GM19455 (cell line): ENCODE results near the gene MCM5.
"Not testable (repeated sequence)": the region's sequence is repeated elsewhere in the genome, so short reads cannot be mapped to it uniquely, and the experiment has no call there.

Experiments used
- ATAC-seq: cut with Tn5 transposase; IDR thresholded peaks from one replicate; pipeline ENCODE4 v1.9.1; 2021; ENCODE audit not compliant: unreplicated experiment

MCM5 gene

DNA sequence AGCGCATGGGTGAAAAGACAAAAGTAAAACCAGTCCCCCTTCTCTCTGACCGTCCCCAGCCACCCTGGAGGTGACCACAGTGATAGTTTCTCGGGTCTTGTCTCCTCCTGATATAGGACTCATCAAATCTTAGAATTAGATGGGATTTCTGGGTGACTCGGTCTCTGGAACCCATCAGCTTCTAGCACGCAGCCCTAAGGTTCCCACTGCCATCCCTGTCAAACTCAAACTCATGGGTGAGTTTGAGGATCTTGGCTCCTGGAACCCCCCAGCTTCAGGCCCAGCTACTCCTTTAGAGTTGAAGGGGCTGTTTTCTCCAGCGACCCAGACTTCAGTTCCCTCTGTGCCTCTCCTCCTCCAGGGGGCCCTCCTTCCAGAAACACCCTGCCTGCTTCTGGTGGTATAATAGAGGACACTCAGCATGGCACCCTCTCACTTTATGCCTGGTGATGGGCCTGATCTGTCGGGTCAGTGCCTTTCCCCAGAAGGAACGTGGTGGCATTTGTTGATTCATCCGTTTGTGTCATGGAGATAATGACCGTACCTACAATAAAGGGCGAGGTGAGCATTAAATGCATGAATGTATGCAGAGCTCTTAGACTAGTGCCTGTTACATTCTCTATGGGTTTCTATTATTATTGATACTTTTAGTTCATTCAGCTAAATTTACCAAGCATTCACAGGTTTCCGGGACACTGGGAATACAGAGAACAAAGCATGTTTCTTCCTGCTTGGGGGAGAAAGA is 31.7 kb downstream of the MCM5 start:
- no peak for ATAC-seq

DNA sequence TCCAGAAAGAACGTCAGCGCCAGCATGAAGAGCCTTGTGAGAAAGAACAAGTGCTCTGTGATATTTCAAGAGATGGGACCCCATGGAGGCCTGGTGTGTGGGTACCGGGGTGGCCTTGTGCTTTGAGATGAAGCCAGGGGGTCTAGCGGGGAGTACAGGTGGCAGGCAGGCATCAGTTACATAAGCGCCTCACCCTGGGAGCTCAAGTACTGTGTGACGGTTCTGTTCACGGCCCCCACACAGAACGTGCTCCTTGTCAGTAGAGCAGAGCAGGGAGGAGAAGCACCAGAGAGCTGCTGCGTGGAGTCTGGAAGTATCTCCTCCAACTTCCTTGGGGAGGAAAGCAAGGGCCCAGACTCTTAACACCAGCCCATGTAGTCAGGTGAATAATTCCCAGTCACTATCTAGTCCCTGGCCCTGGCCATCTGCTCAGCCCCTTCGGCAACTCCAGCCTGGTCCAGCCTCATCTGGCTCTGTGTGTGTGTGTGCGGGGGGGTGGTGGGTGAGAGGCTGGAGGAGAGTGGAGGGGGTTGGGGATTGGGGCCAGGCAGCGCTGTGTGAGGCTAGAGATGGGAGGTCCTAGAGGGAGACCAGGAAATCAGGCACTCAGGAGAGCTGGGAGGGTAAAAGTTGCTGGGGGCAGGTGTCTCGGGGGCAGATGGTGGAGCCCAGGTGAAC is 32.4 kb downstream of the MCM5 start:
- no peak for ATAC-seq

DNA sequence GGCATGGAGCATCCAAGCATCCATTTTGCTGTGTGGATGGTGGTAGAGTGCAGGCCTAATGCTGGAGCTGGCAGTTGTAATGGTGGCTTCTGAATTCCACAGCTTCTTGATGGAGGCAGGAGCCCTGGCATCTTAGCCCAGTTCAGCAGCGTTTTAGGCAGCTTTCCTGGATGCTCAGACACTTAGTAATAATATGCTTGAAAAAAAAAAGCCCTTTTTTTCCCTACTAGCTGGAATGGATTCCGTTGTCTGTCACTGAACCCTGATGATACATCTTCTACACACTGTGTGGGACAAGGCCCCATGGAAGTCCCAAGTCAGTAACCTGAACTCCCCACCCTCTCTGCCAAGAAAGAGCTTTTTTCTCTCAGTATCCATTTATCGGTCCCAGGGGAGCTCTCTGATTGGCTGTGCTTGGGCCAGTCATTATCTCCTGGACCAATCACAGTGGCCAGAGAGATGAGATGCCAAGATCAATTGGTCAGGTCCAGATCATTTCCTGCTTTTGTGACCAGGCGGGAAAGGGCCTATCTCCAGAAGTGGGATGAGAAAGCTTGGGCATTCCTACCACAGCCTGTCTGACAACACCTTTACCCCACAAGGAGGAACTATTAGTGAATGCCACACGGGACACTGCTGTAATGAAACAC is 34.2 kb downstream of the MCM5 start:
- ATAC-seq: no peak

DNA sequence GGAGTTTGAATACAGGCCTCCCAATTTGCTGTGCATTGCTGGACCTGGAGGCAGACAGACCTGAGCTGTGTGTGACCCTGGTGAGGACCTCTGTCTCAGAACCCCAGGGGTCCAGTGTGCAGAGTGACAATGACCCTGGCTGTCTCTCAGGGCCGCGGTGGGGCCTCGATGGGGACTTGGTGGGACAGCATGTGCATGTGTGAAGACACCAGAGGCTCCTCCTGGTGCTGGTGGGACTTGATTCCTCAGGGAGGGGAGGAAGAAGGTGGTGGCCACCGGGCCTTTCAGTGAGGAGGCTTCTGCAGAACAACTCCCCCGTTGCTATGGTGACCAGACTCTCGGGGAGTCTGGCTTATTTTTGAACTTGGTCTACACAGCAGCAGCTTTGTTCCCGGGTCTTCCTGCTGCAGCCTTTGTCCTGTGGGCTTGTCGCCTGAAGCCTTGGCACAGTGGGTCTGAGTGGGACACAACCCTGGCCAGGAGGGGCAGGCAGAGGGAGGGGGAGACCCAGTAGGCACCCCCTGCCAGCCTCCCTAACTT is 35.3 kb downstream of the MCM5 start:
- ATAC-seq: no peak

DNA sequence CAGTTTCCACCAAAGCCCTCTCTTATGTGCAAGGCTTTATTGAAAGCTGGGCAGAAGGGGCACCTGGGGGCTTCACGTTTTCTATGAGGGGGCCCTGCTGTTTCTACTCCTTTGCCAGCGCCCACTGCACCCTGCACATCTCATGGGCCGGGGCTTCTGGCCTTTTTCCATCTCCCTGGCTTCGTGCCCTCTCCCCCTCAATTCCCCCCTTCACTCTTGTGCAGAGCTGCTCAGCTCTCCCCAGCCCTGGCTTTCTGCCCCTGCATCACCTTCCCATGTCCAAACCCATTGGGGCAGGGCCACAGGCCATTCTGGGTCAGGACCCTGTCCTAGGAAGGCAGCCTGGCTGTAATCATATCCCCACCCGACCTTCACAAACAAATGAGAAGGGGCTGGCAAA is 36.5 kb downstream of the MCM5 start:
- ATAC-seq: no peak

DNA sequence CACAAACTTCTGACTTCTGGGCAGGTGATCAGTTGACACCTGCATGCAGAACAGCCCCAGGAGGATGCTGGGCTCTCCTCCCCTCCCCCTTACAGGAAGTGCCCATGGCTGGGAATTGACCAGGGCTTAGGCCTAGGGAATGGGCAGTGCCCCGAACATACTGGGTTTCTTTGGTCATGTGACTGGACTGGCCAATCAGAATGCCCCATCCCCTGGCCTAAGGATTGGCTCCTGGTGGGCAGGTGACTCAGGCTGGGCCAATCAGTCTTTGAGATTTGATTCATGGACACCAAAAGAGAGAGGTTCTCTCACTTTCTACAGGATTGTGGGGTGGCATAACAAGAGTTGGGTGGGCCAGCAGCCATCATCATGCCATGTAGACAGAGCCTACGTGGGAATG is 37.1 kb downstream of the MCM5 start:
- no peak for ATAC-seq

DNA sequence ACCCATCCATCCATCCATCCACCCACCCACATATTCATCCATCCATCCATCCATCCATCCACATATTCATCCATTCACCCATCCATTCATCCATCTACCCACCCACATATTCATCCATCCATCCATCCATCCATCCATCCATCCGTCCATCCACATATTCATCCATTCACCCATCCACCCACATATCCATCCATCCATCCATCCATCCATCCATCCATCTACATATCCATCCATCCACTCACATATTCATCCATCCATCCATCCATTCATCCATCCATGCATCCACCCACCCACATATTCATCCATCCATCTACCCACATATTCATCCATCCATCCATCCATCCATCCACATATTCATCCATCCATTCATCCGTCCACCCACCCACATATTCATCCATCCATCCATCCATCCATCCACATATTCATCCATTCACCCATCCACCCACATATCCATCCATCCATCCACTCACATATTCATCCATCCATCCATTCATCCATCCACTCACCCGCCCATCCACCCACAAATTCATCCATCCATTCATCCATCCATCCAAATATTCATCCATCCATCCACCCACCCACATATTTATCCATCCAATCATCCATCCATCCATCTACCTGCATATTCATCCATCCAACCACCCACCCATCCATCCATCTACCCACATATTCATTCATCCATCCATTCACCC is 38.9 kb downstream of the MCM5 start:
- ATAC-seq: not testable (repeated sequence)

DNA sequence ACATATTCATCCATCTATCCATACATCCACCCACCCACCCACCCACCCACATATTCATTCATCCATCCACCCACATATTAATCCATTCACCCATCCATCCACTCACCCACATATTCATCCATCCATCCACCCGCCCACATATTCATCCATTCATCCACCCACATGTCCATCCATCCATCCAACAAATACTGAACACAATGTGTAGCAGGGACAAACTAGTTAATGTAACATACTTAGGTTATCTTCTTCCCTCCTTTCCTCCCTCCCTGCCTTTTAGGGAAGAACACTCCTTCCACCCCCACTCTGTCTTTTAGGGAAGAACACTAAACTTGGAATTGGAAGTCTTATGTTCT is 39.4 kb downstream of the MCM5 start:
- no peak for ATAC-seq

DNA sequence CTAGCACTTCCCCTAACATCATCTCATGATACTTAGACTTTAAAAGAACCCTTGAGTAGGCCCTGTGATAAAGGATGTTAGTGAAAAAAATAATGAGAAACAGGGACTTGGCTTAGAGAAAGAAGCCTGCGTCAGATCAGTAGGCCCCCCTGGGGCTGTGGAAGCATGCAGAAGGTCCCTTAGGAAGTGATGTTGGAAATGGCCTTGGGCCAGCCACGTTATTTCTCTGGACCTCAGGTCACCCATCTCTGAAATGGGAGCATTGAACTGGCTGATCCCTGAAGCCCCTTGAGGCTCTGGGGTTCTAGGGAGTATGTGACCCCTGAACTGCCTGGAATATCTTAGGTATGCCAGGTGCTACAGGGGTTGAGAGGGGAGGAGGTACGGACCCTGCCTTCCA is 40.2 kb downstream of the MCM5 start:
- ATAC-seq: no peak

DNA sequence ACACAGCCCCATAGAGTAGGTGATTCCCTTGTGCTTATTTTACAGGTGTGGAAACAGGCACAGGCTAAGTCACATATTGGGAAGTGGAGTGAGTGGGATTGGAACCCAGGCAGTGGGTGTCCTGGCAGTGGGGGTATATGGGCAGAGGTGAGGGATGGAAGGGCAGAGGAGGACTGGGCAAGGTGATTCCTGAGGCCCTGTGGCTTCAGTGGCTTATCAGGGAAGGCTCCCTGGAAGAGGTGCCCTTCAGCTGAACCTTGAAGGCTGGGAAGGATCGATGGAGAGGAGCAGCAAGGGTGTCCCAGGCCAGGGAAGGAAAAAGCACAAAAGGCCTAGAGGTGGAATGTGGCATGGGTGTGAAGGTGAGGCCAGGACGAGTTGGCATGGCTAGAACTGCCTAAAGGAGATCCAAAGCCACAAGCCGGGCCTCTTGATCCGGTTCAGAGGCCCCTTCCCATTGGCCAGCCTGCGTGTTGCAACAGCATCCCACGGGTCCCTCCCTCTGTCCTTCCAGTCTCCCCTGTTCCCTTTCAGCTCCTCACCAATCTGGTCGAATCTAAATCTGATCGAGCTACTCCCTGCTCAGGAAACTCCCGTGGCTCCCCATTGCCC is 41.7 kb downstream of the MCM5 start:
- no peak for ATAC-seq

DNA sequence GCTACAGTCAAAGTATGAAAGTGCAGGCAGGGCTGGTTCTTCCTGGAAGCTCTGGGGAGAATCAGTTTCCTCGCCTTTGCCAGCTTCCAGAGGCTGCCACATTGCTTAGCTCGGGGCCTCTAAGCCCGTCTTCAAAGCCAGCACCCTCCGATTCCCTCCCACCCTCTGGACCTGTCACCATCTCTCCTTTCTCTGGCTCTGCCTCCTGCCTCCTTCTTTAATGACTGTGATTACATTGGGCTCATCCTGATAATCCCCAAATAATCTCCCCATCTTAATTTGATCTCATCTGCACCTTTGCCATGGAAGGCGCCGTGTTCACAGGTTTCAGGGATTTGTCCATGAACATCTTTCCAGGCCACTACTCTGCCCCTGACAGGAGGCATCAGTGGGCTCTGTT is 42.5 kb downstream of the MCM5 start:
- no peak for ATAC-seq

DNA sequence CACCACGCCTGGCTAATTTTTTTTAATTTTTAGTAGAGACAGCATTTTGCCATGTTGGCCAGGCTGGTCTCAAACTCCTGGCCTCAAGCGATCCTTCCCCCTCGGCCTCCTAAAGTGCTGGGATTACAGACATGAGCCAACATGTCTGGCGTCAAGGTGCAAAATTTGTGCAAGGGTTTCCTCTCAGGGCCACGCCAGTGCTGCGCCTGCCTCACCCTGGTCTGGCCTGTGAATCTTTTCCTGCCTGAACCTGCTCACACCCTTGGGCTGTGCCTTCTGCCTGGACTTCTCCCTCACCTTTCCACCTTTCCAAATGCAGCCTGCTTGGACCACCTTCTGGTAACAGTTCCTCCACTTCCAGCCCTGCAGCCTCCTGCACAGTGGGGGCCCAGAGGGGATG is 43.4 kb downstream of the MCM5 start:
- ATAC-seq: no peak

DNA sequence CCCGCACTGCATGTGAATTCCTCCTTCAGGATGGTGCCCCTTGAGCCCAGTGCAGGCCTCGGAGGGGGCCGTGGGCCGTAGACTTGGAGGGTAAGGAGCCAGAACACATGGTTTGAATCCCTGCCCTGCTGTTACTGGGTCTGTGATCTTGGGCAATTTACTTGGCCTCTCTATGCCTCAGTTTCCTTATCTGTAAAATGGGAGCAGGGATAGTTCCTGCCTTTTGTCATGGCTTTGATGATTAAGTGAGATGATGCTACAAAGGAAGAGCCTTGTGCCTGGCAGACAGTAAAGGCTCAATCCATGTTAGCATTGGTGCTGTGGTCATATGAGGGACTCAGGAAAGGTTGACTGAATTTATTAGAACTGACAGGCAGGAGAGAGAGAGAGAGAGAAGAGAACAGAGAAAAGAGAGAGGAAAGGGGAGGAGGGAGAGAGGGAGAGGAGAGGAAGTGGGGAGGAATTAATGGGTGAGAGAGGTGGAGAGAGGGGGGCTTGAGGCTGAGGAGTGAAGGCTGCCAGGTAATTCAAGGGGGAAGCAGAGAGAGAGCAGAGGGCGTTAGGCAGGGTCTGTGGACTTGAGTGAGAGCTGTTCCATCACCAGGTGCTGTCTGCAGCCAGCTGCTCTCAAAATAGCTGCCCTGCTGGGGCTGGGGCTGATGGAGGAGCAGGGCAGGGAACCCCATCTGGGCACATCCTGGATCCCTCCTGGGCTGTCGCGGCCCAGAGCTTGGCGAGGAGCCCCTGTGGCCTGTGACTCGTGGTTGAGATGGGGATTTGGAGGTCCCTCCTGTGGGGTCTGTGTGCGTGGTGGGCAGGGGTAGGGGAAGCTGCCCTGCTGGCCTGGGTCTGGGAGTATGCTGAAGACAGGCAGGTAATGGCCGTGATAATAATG is 44.1 kb downstream of the MCM5 start:
- no peak for ATAC-seq

DNA sequence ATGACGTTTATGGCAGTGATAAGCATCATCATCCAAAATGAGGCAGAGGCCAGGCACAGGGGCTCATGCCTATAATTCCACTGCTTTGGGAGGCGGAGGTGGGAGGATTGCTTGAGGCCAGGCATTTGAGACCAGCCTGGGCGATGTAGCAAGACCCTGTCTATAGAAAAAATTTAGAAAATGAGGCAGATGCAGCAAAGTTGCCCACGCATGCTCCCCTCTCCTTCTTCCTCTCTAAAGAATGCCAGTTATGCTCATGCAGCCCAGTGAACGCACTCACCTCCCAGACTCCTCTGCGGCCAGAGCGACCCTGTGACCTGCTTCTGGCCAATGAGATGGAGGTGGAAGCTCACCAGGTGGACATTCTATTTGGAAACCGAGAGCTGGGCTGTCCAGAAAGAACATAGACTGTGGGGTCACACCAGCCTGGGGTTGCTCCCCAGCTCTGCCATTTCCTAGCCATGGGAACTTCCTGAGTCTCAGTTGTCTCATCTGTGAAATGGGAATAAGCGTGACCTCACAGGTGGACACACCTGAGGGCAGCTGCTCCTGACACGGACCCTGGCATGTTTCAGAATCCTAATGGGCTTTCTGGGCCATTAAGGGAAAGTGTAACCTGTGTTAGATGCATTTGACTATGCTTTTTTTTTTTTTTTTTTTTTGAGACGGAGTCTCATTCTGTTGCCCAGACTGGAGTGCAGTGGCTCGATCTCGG is 44.9 kb downstream of the MCM5 start:
- no peak for ATAC-seq

DNA sequence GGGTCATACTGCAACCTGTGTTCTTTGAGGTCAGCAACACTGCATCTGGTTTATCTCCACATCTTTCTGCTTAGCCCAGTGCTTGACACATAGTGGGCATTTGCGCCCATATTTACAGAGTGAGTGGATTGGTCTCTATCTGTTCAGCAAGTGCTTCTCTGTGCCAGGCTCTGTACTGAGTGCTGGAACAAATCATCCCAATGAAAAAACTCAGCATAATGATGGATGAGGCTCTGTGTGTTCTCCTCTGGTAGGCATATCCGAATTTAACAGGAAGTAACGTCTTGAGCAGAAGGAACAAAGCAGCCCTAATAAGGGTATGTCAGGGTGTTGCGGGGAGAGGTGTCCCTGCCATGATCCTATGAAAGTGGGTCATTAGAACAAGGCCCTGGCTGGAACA is 46.0 kb downstream of the MCM5 start:
- ATAC-seq: no peak

DNA sequence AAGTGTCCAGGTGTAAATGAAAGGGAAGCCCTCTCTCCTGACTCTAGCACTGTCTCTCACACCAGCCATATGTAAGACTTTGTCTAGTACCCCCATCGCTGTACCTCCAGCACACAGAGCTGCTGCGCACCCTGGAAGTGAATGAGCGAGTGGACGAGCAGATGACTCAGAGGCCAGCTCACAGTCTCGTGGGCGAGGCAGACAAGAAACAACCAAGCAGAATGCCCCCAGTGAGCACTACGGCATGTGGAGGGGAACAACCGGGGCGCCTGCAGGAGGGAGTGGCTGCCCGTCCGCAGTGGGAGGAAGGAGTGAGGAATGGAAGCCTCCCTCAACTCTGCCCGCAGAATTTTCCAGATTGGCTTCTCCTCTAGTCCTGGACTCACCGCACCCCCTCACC is 46.4 kb downstream of the MCM5 start:
- no peak for ATAC-seq

DNA sequence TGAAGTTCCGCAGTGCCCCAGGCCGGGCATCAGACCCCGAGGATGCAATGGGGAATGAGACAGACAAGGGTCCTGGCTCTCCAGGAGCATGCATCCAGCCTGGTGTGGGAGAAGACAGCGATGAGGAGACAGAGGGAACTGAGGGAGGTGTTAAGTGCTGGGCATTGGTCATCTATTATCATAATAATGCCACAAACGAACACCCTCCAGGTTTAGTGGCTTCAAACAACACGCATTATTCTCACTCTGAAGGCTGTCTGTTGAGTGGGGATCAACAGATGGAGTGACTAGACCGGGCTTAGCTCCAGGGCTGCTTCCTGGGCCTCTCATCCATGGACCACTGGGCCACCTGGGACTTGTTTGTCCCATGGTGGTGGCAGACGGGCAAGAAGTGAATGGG is 48.6 kb downstream of the MCM5 start:
- no peak for ATAC-seq

DNA sequence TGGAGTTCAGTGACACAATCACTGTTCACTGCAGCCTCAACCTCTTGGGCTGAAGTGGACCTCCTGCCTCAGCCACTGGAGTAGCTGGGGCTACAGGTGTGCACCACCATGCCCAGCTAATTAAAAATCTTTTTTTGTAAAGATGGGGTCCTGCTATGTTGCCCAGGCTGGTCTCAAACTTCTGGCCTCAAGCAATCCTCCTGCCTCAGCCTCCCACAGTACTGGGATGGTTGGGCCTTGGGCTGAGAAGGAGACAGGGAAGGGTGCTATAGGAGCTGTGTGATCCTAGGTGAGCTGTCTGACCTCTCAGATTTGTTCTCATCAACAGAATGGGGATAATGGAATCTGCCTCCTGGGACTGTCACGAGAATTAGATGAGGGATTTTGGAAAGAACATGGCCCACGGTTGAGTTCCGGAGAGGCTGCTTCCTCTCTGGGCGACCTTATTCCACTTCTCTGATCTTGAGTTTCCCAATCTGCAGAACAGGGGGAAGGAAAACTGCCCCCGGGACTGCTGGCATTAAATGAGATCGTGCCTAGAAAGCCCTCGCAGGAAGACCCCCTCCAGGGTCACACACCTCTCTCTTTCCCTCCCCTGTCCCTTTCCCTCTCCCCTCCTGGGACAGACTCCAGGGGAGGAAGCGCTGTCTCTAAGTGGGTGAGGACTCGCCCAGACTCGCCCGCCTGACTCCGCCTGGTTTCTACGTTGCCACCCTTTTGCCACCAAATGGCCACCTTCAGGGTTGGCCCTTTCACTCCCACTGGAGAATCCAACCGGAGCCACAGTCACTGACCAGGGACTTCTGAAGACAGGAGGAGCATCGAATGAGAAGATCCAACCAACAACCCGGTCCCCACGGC is 50.1 kb downstream of the MCM5 start:
- no peak for ATAC-seq
